CD1c-positive myeloid dendritic cell (primary cell): ENCODE results near the gene ZDHHC11.

ENCODE experiments used
- DNase-seq: peaks from one replicate; pipeline ENCODE4 v3.0.0-alpha.2; 2016; ENCODE audit errors: extremely low spot score

ZDHHC11 gene

DNA sequence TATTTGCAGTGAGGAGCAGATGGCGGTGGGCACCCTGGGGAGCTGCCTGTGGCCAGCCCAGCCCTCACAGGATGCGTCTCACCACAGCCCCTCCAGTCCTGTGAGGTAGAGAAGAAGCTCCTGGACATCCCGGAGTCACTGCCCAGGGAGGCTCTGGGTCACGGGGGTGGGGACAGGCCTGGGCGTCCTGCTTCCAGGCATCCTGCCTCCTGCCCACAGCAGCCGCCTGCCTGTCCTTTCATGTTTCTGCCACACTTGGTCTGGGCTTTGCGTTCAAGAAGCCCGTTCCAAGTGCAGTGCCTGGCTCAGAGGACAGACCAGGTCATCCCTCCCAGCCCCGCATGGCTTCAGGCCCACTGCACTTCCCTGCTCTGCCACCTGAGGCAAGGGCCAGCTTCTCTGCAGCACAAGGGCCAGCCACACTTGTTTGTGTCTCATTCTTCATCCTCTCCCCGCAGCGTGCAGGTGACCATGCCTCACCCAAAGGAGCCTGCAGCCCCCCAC is 104.5 kb downstream of the ZDHHC11 start:
- no peak for DNase-seq
